HCT116 (cell line): Measurements from ENCODE around the gene KCNJ16.

Experiments
- ATF3 ChIP-seq: IDR thresholded peaks from 2 replicates; pipeline ENCODE4 v1.6.1; 2012
- EZH2 ChIP-seq: fragments of 200-600 bp; sonication (generic); IDR thresholded peaks from 2 replicates; pipeline ENCODE4 v1.6.1; 2017; ENCODE audit warnings: antibody characterized with exemption, mixed run types
- POLR2A ChIP-seq: IDR thresholded peaks from 2 replicates; pipeline ENCODE4 v1.7.0; 2011; ENCODE audit warnings: borderline replicate concordance; ENCODE audit not compliant: insufficient read depth, insufficient read length; ENCODE audit errors: extremely low read depth
- REST ChIP-seq: IDR thresholded peaks from 2 replicates; pipeline ENCODE4 v1.6.1; 2012; ENCODE audit warnings: low read depth

GRCh38 chr17:70041540-70041939 is 33.5 kb upstream of the KCNJ16 start:
- no peak for TF ChIP-seq REST
- TF ChIP-seq EZH2, result no peak
- no peak for TF ChIP-seq ATF3
- TF ChIP-seq POLR2A, result no peak
